SK-N-MC (cell line): ENCODE results near the gene TTC22.

Experiments
- DNase-seq: peaks from one replicate; pipeline ENCODE4 v3.0.0-alpha.2; 2011; ENCODE audit warnings: low read depth, low spot score
- H3K27ac ChIP-seq: fragments of 200-600 bp; sonication (generic); 2 replicates; pipeline ENCODE4 v1.5.1; 2016; ENCODE audit warnings: mixed run types
- H3K36me3 ChIP-seq: fragments of 200-600 bp; sonication (generic); 2 replicates; pipeline ENCODE4 v1.6.1; 2017; ENCODE audit warnings: antibody characterized with exemption, low read length, mixed read lengths; ENCODE audit not compliant: insufficient read depth
- H3K4me3 ChIP-seq: fragments of 200-600 bp; sonication (generic); 2 replicates; pipeline ENCODE4 v1.5.1; 2016
- H3K9ac ChIP-seq: fragments of 200-600 bp; sonication (generic); 2 replicates; pipeline ENCODE4 v1.8.0; 2017; ENCODE audit warnings: mixed run types, mixed read lengths; ENCODE audit not compliant: insufficient read length
- H3K9me3 ChIP-seq: fragments of 200-600 bp; sonication (generic); 2 replicates; pipeline ENCODE4 v1.6.1; 2017; ENCODE audit warnings: low read depth, mild to moderate bottlenecking, antibody characterized with exemption, low read length, moderate library complexity, mixed read lengths
- EZH2 ChIP-seq: fragments of 200-600 bp; sonication (generic); IDR thresholded peaks from one replicate; pipeline ENCODE4 v1.6.1; 2017; ENCODE audit warnings: antibody characterized with exemption
- FOXP2 ChIP-seq: optimal IDR thresholded peaks from 2 replicates; pipeline ENCODE3; 2011; ENCODE audit warnings: mild to moderate bottlenecking, moderate library complexity; ENCODE audit not compliant: insufficient read depth; ENCODE audit errors: extremely low read length, control extremely low read depth
- POLR2AphosphoS5 ChIP-seq: IDR thresholded peaks from 2 replicates; pipeline ENCODE4 v1.6.1; 2012; ENCODE audit warnings: mild to moderate bottlenecking, low read depth, low read length, borderline replicate concordance

The TTC22 gene

DNA sequence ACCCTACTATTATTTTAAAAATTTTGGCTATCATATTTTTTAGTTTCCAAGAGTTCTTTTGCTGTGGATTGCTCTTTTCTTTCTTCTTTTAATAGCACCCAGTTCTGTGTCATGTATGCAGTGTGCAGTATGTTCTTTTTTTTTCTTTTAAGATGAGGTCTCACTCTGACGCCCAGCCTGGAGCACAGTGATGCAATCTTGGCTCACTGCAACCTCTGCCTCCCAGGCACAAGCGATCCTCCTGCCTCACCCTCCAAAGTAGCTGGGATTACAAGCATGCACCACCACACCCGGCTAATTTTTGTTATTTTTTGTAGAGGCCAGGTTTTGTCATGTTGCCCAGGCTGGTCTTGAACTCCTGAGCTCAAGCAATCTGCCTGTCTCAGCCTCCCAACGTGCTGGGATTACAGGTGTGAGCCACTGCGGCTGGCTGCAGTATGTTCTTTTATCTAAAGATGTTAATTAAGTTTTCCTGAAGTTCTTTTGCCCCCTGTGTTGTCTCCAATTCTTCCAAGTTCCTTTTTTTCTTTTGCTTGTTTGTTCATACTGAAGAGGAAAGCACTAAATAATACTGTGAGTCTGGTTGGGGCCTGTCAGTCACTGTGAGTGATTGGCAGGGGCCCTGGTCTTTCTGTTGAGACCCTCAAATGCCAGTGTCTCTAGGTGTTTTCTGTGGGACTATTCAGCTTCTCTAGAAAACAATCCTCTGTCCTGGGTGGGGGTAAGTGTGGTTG lies 17.5 kb upstream of the TTC22 start:
- no peak for TF ChIP-seq FOXP2
- no peak for TF ChIP-seq POLR2AphosphoS5
- no peak for TF ChIP-seq EZH2
- no peak for DNase-seq
- H3K27ac ChIP-seq, result no peak overlapping the region
- no peaks in the 10 kb centered on the region for H3K9me3 ChIP-seq
- H3K4me3 ChIP-seq, result no peak overlapping the region
- no peaks in the 10 kb centered on the region for H3K36me3 ChIP-seq
- no peak overlapping the region for H3K9ac ChIP-seq

DNA sequence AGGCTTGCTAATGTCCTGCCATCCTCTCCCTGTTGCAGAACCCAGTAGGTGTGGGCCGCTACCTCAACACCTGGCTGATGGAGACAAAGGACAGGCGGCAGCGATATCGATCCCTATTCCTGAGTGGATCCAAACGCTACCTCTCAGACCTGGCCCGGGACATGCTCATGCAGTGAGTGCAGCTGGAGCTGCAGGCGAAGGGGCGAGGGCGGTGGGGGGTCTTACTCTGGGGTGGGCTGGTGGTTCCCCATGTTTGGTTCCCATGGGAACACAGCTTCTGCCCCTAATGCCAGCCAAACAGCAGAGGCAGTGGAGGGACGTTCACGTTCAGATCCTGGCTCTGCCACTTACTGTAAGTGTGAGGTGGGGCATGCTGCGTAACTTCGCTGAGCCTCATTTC lies 15.8 kb upstream of the TTC22 start:
- TF ChIP-seq FOXP2 (no peak), EZH2 (no peak), POLR2AphosphoS5 (no peak)
- Histone ChIP-seq H3K4me3 (no peak overlapping the region), H3K36me3 (no peaks in the 10 kb centered on the region), H3K27ac (no peak overlapping the region), H3K9ac (no peak overlapping the region), H3K9me3 (no peaks in the 10 kb centered on the region)
- no peak for DNase-seq

DNA sequence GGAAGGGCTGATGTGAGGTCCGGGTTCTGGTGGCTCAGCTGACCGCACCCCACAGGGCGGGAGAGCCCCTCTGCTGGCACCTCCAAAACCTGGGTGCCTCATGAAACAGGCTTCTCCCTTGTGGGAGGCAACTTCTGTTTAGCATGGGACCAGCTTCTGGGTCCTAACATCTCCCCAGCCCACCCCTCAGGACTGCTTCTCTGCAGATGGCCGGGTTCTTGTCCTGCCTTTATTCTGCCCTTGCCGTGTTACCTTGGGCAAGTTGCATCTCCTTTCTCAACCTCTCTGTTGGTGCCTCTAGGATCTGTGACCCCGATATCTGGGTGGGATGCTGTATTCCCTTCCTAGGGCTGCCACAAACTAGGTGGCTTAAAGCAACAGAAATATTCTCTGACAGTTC lies 15.0 kb upstream of the TTC22 start:
- no peak for DNase-seq
- TF ChIP-seq FOXP2 (no peak), POLR2AphosphoS5 (no peak), EZH2 (no peak)
- Histone ChIP-seq H3K27ac (no peak overlapping the region), H3K36me3 (no peaks in the 10 kb centered on the region), H3K9ac (no peak overlapping the region), H3K9me3 (no peaks in the 10 kb centered on the region), H3K4me3 (no peak overlapping the region)

DNA sequence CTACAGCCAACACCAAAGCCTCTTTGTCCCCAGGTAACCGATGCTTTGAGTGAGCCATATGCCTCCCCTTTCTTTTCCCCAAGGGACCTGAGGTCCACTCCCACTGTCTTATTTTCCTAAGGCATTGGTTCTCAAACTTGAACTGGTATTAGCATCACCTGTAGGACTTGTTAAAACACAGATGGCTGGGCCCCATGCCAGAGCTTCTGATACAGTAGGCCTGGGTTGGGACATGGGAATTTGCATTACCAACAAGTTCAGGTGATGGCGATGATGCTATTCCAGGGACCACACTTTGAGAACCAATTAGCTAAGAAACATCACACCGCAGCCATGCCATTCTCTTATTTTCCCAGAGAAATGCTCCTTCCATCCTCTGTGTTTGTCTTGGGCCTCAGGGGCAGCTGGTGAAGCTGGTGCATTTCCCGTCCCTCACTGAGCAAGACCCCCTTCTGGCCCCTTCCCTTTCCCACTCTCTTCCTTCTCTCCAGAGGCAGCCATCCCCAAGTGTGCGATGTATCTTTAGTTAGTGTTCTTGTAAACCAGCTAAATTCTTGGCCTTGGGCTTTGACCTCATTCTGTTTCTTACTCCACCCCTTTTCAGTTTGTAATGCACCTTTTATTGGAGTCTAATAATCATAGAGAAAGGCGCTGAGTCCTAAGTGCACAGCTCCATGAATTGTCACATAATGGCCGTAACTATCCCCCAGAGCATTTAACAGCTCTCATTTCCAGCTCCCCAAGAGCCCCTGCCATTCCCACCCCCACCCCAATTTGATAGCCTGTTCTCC lies 14.2 kb upstream of the TTC22 start:
- Histone ChIP-seq H3K36me3 (no peaks in the 10 kb centered on the region), H3K27ac (no peak overlapping the region), H3K9me3 (no peaks in the 10 kb centered on the region), H3K4me3 (no peak overlapping the region), H3K9ac (no peak overlapping the region)
- DNase-seq, result no peak
- no peak for TF ChIP-seq POLR2AphosphoS5
- no peak for TF ChIP-seq FOXP2
- no peak for TF ChIP-seq EZH2

DNA sequence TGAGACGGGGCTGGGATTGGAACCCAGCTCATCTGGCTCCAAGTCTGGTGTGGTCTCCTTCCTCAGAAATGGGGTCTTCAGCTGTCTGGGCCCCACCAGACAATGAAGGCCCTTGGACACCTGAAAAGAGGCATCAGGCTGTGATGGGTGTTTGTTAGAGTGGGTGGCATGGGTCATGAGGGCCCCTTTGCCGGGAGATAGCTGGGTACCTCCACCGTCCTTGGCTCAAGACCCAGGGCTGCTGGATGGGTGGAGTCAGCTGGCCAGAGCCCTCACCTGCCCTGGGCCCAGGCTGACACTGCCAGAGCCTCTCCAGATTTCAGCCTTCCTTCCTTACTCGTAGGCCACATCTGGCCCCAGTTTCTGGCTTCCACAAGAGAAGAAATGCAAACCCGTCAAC lies 13.4 kb upstream of the TTC22 start:
- Histone ChIP-seq H3K9me3 (no peaks in the 10 kb centered on the region), H3K9ac (no peak overlapping the region), H3K27ac (no peak overlapping the region), H3K36me3 (no peaks in the 10 kb centered on the region), H3K4me3 (no peak overlapping the region)
- TF ChIP-seq POLR2AphosphoS5 (no peak), FOXP2 (no peak), EZH2 (no peak)
- DNase-seq, result no peak

DNA sequence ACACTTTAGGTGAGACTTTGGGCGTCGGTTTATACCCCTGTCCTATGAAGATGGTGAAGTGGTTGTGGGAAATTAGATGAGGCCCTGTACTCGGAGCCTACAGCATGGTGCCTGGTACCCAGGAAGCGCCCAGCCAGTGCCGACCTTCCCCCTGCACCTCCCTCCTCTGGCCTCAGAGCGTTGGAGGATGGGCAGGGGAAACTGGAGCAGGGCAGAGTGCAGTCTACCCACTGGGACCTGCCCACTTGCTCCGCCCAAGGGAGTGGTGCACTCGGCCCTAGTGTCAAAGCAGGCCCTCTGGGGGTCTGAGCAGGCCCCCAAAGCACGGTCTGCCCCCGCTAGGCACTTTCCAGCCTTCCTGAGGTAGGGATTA lies 13.0 kb upstream of the TTC22 start:
- H3K36me3 ChIP-seq, result no peaks in the 10 kb centered on the region
- H3K9ac ChIP-seq, result no peak overlapping the region
- no peaks in the 10 kb centered on the region for H3K9me3 ChIP-seq
- no peak overlapping the region for H3K4me3 ChIP-seq
- no peak overlapping the region for H3K27ac ChIP-seq
- DNase-seq, result no peak
- TF ChIP-seq POLR2AphosphoS5, result no peak
- no peak for TF ChIP-seq FOXP2
- no peak for TF ChIP-seq EZH2

DNA sequence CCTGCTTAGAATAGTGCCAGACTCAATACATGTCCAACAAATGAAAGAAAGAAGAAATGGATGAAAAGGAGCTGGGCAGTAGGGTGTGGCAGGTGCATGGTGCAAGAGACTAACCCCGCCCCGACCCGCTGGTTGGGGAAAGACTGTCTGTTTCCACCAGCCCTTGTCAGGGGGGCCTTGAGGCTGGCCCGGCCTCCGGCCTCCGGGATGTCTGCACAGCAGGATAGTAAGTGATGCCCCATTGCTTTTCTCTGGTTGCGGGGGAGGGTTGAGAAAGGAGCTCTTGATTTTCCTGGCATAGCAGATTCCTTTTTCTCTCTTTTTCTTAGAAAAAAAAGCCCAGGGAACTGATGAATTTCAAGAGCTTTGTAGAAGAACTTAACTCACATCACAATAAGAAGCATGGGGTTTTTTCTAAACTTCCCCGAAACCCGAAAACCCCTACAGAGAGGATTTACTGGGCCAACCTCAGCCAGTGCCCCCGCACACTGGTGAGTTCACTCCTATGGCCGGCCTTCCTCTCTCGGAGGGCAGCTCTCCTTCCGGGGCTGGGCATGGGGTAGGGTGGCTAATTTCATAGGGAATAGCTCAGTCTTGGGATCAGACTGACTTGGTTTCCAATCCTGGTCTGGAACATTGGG lies 12.5 kb upstream of the TTC22 start:
- H3K4me3 ChIP-seq, result no peak overlapping the region
- no peak for TF ChIP-seq EZH2
- TF ChIP-seq FOXP2, result no peak
- no peak for TF ChIP-seq POLR2AphosphoS5
- no peak overlapping the region for H3K27ac ChIP-seq
- no peak overlapping the region for H3K9ac ChIP-seq
- DNase-seq, result no peak
- no peaks in the 10 kb centered on the region for H3K9me3 ChIP-seq
- no peaks in the 10 kb centered on the region for H3K36me3 ChIP-seq

DNA sequence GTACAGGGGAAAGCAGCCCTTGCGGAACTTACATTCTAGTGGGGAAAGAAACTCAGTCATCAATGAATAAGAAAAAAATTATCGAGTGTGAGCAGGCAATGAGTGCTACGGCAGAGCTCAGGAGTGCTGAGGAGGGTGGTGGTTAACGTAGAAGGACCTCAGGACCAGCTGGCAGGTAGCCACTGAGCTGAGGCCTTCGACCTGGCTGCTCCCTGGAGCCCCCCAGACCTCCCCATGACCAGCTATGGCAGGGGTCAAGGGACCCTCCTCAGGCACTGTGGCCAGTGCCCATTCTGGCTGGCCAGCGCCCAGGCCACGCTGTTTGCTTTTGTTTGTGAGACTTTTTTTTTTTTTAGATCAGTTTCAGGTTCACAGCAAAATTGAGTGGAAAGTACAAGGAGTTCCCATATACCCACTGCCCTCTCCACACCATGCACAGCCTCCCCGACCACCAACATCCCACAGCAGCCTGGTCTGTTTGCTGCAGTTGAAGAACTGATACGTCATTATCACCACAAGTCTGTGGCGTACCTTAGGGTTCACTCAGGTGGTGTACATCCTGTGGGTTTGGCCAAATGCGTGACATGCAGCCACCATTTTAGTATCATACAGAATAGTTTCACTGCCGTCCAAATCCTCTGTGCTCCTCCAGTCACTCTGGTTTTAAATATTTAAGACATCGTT lies 11.8 kb upstream of the TTC22 start:
- DNase-seq, result no peak
- H3K36me3 ChIP-seq, result no peaks in the 10 kb centered on the region
- TF ChIP-seq FOXP2 (no peak), EZH2 (no peak), POLR2AphosphoS5 (no peak)
- no peak overlapping the region for H3K4me3 ChIP-seq
- H3K9ac ChIP-seq, result no peak overlapping the region
- H3K27ac ChIP-seq, result no peak overlapping the region
- H3K9me3 ChIP-seq, result no peaks in the 10 kb centered on the region
